Retina (tissue), 1 donor: ENCODE results near the gene FBXO21.
"Not testable (repeated sequence)": the region's sequence is repeated elsewhere in the genome, so short reads cannot be mapped to it uniquely, and the experiment has no call there.

Experiments used
- DNase-seq: peaks from one replicate; pipeline ENCODE4 v3.0.0-alpha.2; 2016

FBXO21 gene

GRCh38 chr12:117190210-117190781 is at the start of gene FBXO21:
Gene FBXO21, minus strand, starts transcription at chr12:117190470. Its CDS starts 14 bp downstream, at chr12:117190456.
- DNase-seq, result peak; percentile 96

DNA sequence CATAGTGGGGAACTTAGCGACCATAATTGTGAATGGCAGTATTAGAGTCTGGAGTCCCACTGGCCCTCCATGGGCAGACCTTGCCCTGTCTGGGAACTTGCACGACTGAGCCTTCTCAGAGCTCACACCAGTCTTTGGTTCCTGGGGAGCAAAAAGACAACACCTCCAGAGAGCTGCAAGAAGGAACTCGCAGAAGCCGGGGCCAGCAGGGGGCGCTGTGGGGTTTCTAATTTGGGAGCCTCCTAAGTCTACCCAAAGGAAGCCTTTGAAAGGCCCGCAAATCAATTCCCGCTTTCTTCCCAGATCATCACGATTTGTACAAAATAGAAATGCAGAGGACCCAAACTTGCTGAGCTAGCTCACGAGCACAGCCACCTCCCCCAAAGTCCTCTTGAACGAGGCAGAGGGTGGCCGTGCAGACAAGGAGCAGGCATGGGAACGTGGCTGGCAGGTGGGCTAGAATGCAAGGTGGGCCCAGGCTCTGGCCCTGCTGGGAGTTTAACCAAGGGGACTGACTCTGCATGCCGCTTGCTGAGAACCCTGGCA is 46.3 kb upstream of the FBXO21 start:
- peak; percentile 84 for DNase-seq

- no peak for DNase-seq
These were observed 45.0 kb upstream of the FBXO21 start for GRCh38 chr12:117235261-117235660.

DNA sequence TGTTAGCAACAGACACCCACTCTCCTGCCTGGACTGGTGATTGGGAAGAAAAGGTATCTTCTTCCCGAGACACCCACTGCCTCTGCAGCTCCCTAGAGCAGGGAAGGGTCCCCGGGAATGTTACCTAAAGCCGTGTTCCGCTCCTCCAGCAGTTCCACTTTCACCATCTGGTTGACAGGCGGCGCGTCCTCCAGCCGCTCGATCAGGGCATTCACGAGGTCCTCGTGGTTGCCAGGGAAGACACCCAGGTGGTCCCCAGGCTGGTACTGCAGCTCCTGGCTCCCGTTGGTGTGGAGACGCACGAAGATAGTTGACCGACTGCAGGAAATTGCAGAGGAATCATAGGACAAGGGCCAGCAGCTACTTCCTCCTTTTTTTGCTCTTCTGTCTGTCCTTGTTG is 44.2 kb upstream of the FBXO21 start:
- DNase-seq, result no peak

DNA sequence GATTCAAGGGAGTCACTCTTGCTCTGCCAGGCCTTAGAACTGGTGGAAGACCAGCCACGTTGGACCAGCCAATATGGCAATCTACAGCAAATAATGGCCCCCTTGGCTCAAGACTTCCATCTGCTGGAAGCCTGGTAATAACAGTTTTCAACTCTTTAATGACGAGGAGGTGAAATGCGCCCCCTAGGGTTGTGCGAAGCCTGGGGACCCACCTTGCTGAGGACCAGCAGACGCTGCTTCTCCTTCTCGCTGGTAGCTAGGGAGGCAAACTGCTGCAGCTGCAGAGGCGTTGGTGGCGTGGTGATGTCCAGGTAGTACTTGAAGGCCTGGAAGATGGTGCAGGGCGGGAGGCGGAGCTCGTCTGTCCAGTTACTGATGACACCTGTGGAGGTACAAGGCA is 41.5 kb upstream of the FBXO21 start:
- no peak for DNase-seq

GRCh38 chr12:117228239-117228638 is 38.0 kb upstream of the FBXO21 start:
- DNase-seq, result no peak

- no peak for DNase-seq
These were observed 36.9 kb upstream of the FBXO21 start for GRCh38 chr12:117227000-117227653.

- DNase-seq, result no peak
These were observed 36.2 kb upstream of the FBXO21 start for GRCh38 chr12:117226505-117226904.

DNA sequence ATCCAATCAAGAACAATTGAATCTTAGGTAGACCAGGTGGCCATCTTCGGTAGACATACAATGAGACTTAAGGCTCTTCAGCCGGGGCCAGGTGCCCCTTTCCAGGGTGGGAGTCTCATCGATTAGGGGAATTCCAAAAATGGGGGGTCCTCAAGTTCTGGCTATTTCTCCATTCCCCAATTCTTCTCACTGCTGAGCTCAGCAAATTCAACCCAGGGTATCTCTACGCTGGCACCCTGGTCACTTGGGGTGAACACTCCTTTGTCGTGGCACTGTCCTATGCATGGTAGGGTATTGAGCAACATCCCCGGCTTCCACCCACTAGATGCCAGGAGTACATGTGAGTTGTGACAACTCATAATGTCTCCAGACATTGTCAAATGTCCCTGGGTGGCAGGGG is 34.9 kb upstream of the FBXO21 start:
- DNase-seq, result no peak

DNA sequence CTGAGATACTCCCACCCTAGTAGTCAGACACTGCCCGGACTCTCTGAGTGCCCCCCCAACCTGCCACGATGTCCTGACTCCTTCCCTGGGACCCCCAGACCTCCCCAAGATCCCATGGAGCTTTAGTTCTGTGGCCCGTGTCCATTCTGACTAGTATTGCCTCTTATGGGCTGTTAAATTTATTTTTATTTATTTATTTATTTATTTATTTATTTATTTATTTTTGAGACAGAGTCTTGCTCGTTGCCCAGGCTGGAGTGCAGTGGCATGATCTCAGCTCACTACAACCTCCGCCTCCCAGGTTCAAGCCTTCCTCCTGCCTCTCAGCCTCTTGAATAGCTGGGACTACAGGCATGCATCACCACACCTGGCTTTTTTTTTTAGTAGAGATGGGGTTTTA is 30.7 kb upstream of the FBXO21 start:
- DNase-seq, result not testable (repeated sequence)

GRCh38 chr12:117218149-117218548 is 27.9 kb upstream of the FBXO21 start:
- DNase-seq, result no peak

DNA sequence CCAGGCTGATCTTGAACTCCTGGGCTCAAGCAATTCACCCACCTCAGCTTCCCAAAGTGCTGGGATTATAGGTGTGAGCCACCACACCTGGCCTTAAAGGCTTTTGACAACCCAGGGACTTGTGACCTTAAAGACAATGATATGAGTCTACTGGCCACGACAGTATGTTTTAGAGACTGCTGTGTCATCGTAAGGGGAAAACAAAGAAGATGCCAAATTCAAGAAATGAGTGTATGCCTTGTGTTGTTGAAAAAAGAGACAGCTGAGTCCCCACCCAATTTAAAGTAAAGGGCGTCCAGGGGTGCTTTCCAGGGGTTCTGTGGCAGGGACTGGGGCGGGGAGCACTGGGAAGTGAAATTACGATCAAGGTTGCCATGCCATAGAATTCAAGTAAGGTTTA is 26.4 kb upstream of the FBXO21 start:
- DNase-seq, result no peak

DNA sequence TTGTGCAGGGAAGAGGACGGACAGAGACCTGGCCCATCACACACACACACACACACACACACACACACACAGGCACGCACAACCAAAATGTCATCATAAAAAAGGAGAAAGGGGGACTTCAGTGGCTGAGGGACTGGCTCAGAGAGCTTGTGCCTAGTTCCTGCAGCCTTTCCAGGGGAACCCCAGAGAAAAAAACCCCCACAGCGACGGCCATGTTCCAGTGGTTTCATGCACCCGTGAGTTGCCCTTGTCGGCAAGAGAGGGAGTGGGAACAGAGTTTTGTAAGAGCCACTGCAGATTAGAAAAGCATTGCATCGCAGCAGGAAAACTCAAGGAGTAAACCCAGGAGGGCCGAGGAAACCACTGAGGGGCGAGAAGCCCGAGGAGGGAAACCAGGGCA is 24.5 kb upstream of the FBXO21 start:
- DNase-seq, result no peak

DNA sequence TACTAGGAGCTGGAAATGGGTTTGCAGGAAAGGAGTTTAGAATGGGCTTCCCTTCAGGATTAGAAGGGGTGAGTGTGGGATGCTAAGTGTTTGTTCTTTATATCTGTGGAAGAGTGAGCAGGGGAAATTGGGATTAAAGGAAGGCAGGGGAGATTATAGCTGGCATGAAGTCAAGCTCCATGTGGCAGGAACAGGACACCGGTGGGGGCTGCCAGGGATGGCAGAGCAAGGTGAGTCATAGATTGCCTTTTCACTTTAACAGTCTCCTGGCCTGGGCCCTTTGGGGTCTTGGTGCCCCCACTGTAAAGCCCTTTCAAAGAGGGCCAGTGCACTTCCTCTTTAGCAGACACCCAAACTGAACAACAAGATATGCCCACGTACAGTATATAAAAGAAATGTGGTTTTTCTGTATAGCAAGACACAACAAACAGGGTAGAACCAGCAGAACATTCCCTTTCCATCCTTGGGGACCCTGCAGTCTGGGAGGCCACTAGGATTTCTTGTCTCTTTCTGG is 23.1 kb upstream of the FBXO21 start:
- DNase-seq, result no peak

DNA sequence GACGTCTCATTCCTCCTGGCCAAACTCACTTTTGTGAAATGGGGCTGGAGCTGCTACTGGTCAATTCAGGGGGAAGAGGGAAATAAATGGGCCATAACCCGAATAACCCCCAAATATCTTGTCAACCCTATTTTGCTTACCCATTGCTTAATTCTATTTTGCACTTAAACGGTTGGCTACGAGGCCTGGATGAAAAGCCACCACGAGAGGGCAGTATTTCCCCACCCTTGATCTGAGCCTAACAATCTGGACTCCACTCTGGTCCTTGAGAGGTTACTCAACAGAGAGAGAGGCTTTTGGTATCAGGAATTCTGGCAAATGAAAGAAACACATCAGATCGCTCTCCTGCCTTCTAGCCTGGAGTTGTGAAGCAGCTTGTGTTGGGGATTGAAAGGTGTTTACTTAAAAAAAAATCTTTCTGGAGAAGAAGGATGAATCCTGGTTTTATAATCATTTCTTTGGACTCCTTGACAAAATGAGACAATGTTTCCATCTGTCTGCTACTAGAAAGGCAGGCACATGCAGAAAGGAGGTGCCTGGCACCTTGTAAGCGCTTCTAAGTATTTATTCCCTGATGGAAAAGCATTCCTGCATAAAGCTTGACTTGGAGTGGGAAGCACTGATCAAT is 22.4 kb upstream of the FBXO21 start:
- DNase-seq, result peak; percentile 85

DNA sequence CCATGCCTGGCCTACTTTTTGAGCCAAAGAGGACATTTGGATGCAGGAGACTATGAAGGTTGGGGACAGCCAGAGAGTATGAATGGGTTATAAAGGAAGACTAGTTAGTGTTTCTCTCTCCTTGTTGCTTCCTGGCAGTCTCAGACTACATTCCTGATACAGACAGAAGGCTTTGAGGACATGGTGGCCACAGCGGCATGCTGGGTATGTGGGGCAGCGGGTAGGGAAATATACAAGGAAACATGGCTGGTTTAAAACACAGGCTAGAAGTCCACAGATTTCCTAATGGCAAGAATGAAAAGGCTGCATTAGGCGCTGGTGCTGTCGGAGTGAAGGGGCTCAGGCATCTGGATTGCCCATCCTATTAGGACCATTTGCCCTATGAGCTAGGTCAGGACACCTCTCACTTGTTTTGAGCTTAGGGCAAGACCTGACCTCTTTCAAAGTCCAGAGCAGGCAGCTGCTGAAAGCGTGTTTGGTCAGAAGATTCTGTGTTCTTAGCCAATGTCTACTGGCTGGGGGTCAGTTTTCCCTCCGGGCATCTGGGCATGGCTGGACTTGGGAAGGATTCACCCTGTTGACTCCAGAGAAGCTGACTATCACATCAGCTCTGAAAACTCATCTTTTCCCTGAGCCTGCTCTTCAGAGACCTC is 20.1 kb upstream of the FBXO21 start:
- DNase-seq, result no peak

DNA sequence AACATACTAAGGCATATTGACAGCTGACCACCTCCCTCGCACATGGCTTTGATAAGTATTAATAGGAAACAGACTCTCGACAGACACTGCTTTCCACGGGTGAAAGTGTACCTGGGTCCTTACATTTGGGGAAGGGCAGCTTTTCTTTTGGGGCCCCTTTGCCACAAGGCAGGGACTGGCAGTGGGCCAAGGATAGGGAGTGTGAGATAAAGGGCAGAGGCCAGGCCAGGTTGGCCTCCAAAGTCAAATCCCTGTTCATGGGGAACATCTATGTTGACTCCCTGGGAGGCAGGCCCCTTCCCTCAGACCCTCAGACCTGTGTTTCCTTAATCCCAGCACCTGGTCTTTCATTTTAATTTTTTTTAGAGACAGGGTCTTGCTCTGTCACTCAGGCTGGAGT is 19.4 kb upstream of the FBXO21 start:
- no peak for DNase-seq

DNA sequence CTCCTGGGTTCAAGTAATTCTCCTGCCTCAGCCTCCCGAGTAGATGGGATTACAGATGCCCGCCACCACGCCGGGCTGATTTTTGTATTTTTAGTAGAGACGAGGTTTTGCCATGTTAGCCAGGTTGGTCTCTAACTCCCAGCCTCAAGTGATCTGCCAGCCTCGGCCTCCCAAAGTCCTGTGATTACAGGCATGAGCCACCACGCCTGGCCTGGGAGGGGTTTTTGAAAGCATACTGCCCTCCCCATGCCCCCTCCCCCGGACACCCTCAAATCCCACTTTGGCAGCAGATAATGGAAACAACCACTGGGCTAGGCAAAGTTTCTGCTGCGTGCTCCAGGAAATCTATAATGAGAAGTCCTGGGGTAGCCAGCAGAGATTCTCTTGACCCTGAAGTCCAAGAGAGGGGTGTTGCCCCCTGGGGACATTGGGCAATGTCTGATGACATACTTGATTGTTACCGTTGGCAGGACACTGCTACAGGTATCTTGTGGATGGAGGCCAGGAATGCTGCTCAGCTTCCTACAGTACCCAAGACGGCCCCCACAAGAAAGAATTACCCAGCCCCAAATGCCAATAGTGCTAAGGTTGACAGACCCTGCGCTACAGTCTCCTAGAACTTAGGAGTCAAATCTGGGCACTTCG is 18.7 kb upstream of the FBXO21 start:
- DNase-seq, result no peak

GRCh38 chr12:117208206-117208605 is 17.9 kb upstream of the FBXO21 start:
- no peak for DNase-seq

- no peak for DNase-seq
These were observed 17.4 kb upstream of the FBXO21 start for GRCh38 chr12:117207675-117208074.

GRCh38 chr12:117202556-117202955 is 12.3 kb upstream of the FBXO21 start:
- no peak for DNase-seq

DNA sequence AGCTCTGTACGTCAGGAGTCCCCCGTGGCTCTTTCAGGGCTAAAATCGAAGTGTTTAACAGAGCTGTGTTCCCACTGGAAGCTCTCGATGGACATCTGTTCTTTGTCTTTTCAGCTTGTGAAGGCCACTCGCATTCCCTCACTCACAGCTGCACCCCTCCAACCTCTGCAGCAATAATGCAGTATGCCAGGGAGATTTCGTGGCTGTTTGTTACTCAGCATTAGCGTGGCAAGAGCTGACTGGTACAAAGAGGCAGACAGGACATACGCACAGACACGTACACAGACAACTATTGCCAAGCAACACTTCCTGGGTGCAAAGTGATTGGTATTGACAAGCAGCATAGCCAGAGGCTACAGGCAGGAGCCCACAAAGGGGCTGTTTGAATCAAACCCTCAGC is 11.8 kb upstream of the FBXO21 start:
- no peak for DNase-seq
